ENCODE data around the gene PRAMEF14.
"Not testable (repeated sequence)": the region's sequence is repeated elsewhere in the genome, so short reads cannot be mapped to it uniquely, and the experiment has no call there.

Gene PRAMEF14

DNA sequence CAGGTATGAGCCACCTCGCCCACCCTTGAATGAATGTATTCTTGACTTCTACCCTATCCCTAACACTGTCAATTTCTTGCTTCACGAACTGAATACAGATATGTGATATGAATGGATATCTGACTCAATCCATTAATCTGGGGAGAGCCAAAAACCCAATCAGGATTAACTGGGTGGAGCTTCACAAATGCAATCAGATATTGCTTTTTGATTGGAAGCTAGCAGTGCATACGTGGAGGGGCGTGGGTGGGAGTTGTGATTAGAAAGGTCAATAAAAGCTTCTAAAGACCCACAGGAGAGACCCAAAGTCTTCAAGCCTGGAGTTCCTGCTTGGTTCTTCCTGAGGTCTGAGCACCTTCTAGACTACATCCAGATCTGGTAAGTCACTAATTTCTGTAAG, 31.7 kb downstream of the PRAMEF14 start, which contains the start of gene PRAMEF15:
Gene PRAMEF15 (plus strand): TSS at position 301 of the 400 bp plus-strand sequence. CDS start 2,827 bp downstream, outside the sequence.
- H3K4me1 Mint-ChIP-seq; H3K36me3 Mint-ChIP-seq (ENCODE audit: low read depth); H3K27me3 Mint-ChIP-seq (ENCODE audit: low read depth); H3K9me3 Mint-ChIP-seq; H3K27ac Mint-ChIP-seq; H3K4me3 Mint-ChIP-seq: not testable (repeated sequence)

DNA sequence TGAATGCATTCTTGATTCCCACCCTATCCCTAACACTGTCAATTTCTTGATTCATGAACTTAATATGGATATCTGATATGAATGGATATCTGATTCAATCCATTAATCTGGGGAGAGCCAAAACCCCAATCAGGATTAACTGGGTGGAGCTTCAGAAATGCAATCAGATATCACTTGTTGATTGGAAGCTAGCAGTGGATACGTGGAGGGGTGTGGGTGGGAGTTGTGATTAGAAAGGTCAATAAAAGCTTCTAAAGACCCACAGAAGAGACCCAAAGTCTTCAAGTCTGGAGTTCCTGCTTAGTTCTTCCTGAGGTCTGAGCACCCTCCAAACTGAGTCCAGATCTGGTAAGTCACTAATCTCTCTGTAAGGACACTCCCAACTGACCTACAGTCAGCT, 43.7 kb downstream of the PRAMEF14 start, which contains the start of gene PRAMEF33:
Gene PRAMEF33 (plus strand): TSS at position 301 of the 400 bp plus-strand sequence. CDS start 2,416 bp downstream, outside the sequence.
- H3K36me3 Mint-ChIP-seq (ENCODE audit: low read depth); H3K27ac Mint-ChIP-seq; H3K4me1 Mint-ChIP-seq; H3K9me3 Mint-ChIP-seq; H3K27me3 Mint-ChIP-seq (ENCODE audit: low read depth); H3K4me3 Mint-ChIP-seq: not testable (repeated sequence)

DNA sequence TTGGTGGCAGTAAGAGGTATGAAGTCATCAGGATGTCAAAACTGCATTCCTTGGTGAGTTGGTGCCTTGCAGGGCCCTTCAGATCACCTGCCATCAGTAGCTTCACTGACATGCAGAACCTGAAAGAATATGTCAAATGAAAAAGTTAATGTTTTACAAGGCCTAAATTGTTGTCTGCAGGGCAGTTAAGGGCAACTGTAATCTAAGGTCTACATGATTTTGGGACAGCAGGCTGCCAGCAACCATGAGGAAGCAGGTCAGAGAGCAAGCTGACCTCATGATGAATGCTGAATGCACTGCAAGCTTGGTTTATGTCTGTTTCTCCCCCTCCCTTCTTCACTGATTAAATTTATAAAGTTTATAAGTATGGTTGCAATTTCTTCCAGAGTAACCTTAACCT, 44.7 kb downstream of the PRAMEF14 start:
- H3K36me3 Mint-ChIP-seq (ENCODE audit: low read depth); H3K27ac Mint-ChIP-seq; H3K4me3 Mint-ChIP-seq; H3K9me3 Mint-ChIP-seq; H3K27me3 Mint-ChIP-seq (ENCODE audit: low read depth); H3K4me1 Mint-ChIP-seq: not testable (repeated sequence)

DNA sequence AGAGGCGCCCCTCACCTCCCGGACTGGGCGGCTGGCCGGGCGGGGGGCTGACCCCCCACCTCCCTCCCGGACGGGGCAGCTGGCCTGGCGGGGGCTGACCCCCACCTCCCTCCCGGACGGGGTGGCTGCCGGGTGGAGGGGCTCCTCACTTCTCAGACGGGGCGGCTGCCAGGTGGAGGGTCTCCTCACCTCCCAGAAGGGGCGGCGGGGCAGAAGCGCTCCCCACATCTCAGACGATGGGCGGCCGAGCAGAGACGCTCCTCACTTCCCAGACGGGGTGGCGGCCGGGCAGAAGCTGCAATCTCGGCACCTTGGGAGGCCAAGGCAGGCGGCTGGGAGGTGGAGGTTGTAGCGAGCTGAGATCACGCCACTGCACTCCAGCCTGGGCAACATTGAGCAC, 48.2 kb downstream of the PRAMEF14 start:
- H3K27me3 Mint-ChIP-seq (ENCODE audit: low read depth); H3K9me3 Mint-ChIP-seq; H3K36me3 Mint-ChIP-seq (ENCODE audit: low read depth); H3K27ac Mint-ChIP-seq; H3K4me3 Mint-ChIP-seq; H3K4me1 Mint-ChIP-seq: not testable (repeated sequence)

DNA sequence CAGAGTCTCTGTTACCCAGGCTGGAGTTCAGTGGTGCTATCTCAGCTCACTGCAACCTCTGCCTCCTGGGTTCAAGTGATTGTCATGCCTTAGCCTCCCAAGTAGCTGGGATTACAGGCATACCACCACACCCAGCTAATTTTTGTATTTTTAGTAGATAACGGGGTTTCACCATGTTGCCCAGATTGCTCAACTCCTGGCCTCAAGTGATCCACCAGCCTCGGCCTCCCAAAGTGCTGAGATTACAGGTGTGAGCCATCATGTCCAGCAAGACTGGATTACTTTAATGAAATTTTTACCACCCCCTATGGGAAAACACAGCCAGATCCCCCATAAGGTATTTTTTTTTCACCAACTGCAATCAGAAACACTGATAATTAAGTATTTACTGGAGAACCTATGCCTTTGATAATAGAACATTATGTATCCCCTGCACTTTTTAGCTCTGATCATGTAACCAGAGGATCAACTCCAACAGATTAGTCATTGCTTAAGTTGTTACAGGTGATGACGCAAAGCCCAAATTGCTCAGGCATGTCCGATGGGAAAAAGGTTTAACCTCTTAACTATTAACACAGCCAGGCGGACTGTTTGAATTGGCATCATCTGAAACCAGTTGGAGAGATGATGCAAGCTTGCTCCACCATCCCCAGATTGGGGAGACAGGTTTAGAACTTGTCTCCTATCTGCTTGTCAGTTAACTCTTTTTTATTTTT, 49.6 kb downstream of the PRAMEF14 start:
- H3K27ac Mint-ChIP-seq; H3K4me1 Mint-ChIP-seq; H3K27me3 Mint-ChIP-seq (ENCODE audit: low read depth); H3K36me3 Mint-ChIP-seq (ENCODE audit: low read depth); H3K9me3 Mint-ChIP-seq; H3K4me3 Mint-ChIP-seq: not testable (repeated sequence)

Measured in nephron (organoid).